Kidney epithelial cell (primary cell): ENCODE measurements around the gene EPC2. TPM values are rescaled to one million over a fixed set of nuclear protein-coding genes. Genes with fewer than 3 reads are reported as not detected.
"Not testable (repeated sequence)": the region's sequence is repeated elsewhere in the genome, so short reads cannot be mapped to it uniquely, and the experiment has no call there.

Experiments
- DNase-seq: peaks from one replicate; pipeline ENCODE4 v3.0.0-alpha.2; 2010; ENCODE audit warnings: low read depth
- H3K27me3 ChIP-seq: 2 replicates; pipeline ENCODE4 v1.6.0; 2011; ENCODE audit warnings: low read length; ENCODE audit not compliant: control insufficient read depth, insufficient read depth
- H3K36me3 ChIP-seq: 2 replicates; pipeline ENCODE4 v1.5.1; 2011; ENCODE audit warnings: low read length; ENCODE audit not compliant: control insufficient read depth, insufficient read depth
- H3K4me3 ChIP-seq: 2 replicates; pipeline ENCODE4 v1.5.1; 2011; ENCODE audit warnings: low read depth, mild to moderate bottlenecking, control low read depth, low read length
- CTCF ChIP-seq: IDR thresholded peaks from 2 replicates; pipeline ENCODE4 v1.5.1; 2011; ENCODE audit warnings: mild to moderate bottlenecking, moderate library complexity, low read length, control low read depth, inconsistent platforms; ENCODE audit not compliant: insufficient read depth, poor library complexity, severe bottlenecking
- total RNA-seq: library from RNA; depleted of rRNA; stranded (reverse); fragments of >200 nt; gene quantifications from 2 replicates; pipeline ENCODE4 v1.2.3, GENCODE V29; 2015

EPC2 gene
- total RNA-seq, 1 donor from 2014 or later = 20.1 TPM

GRCh38 chr2:148781544-148781943 is 137.0 kb downstream of the EPC2 start:
- DNase-seq = no peak
- Histone ChIP-seq H3K27me3 (no peaks in the 10 kb centered on the region), H3K4me3 (no peak overlapping the region), H3K36me3 (peaks cover 3% of the 10 kb centered on the region)
- no peak for TF ChIP-seq CTCF

- peaks cover 3% of the 10 kb centered on the region for H3K36me3 ChIP-seq
- DNase-seq = no peak
- no peak for TF ChIP-seq CTCF
- H3K27me3 ChIP-seq = no peaks in the 10 kb centered on the region
- H3K4me3 ChIP-seq = no peak overlapping the region
Observed at GRCh38 chr2:148789059-148789458, 144.5 kb downstream of the EPC2 start.

- not testable (repeated sequence) for H3K36me3 ChIP-seq, DNase-seq, H3K27me3 ChIP-seq, H3K4me3 ChIP-seq
Observed at GRCh38 chr2:148790172-148790571, 145.6 kb downstream of the EPC2 start.

GRCh38 chr2:148794558-148794957 is 150.0 kb downstream of the EPC2 start:
- peak; percentile 70 for DNase-seq
- no peaks in the 10 kb centered on the region for H3K36me3 ChIP-seq
- no peak for TF ChIP-seq CTCF

GRCh38 chr2:148796735-148797512 is 152.4 kb downstream of the EPC2 start:
- Histone ChIP-seq H3K36me3 (no peaks in the 10 kb centered on the region), H3K27me3 (no peaks in the 10 kb centered on the region), H3K4me3 (no peak overlapping the region)
- no peak for TF ChIP-seq CTCF
- no peak for DNase-seq

More at GRCh38 chr2:148794558-148794957, 150.0 kb downstream of the EPC2 start:
- Histone ChIP-seq H3K4me3 (no peak overlapping the region), H3K27me3 (no peaks in the 10 kb centered on the region)

GRCh38 chr2:148802448-148803220 is 158.1 kb downstream of the EPC2 start:
- no peak for DNase-seq
- H3K36me3 ChIP-seq = no peaks in the 10 kb centered on the region

More at GRCh38 chr2:148802448-148803220, 158.1 kb downstream of the EPC2 start:
- Histone ChIP-seq H3K4me3 (no peak overlapping the region), H3K27me3 (no peaks in the 10 kb centered on the region)
- no peak for TF ChIP-seq CTCF
